Gastroesophageal sphincter (tissue), 3 donors: ENCODE data around the gene TRPV3.

Experiments
- CTCF ChIP-seq, 4 experiments: fragments of 200-600 bp in 2 of 4; fragments of 450-650 bp in 2 of 4; sonication (generic) in 1 of 4; IDR thresholded peaks; one replicate each; pipeline ENCODE4 v1.5.1; 2017 to 2019; ENCODE audit warnings: antibody characterized with exemption in 4 of 4, mild to moderate bottlenecking in 2 of 4, moderate library complexity in 2 of 4
- EP300 ChIP-seq: sonication (generic); formaldehyde crosslinking; IDR thresholded peaks from one replicate; pipeline ENCODE4 v1.6.1; 2017; ENCODE audit warnings: antibody characterized with exemption, mild to moderate bottlenecking
- POLR2A ChIP-seq, 2 donors: fragments of 450-650 bp; IDR thresholded peaks; one replicate each; pipeline ENCODE4 v1.6.1; 2017; ENCODE audit warnings: antibody characterized with exemption in 2 of 2, mild to moderate bottlenecking in 2 of 2, moderate library complexity in 1 of 2
- POLR2AphosphoS5 ChIP-seq: sonication (generic); formaldehyde crosslinking; IDR thresholded peaks from one replicate; pipeline ENCODE4 v1.6.1; 2017; ENCODE audit warnings: antibody characterized with exemption

- no peak for TF ChIP-seq CTCF (IDR thresholded peaks at IDR 0.05)
- no peak for TF ChIP-seq POLR2AphosphoS5
- TF ChIP-seq POLR2A (IDR thresholded peaks at IDR 0.05), result no peak
- TF ChIP-seq EP300, result no peak
Measured at GRCh38 chr17:3545151-3545550, 12.5 kb downstream of the TRPV3 start.
